GM12891 (cell line): ENCODE data around the gene CDH13.

ENCODE experiments used
- POLR2A ChIP-seq: IDR thresholded peaks from 2 replicates; pipeline ENCODE4 v1.6.1; 2011; ENCODE audit warnings: low read depth, low read length, control low read depth
- POLR2AphosphoS5 ChIP-seq: IDR thresholded peaks from 2 replicates; pipeline ENCODE4 v1.6.1; 2011; ENCODE audit warnings: low read depth, low read length, control low read depth
- TAF1 ChIP-seq: IDR thresholded peaks from 2 replicates; pipeline ENCODE4 v1.6.1; 2011; ENCODE audit warnings: low read depth, low read length, control low read depth

DNA sequence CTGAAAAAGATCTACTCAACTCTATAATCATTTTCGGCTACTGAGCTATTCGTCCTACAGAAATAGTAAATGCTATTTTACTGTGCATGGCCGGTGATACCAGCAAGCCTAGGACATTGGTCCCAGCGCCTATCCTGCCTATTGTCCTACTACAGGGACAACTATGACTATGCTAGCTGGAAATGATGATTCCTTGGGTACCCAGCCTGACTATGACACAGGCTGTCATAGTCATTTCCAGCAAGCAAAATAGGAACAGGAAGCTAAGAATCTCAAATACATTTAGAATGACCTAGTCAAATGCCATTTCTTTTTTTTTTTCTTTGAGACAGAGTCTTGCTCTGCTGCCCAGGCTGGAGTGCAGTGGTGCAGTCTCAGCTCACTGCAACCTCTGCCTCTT is 1147.3 kb downstream of the CDH13 start:
- TF ChIP-seq POLR2A (no peak), POLR2AphosphoS5 (no peak), TAF1 (no peak)
